ENCODE data around the gene LACTBL1.
"Not testable (repeated sequence)": the region's sequence is repeated elsewhere in the genome, so short reads cannot be mapped to it uniquely, and the experiment has no call there.

The LACTBL1 gene, protein sequence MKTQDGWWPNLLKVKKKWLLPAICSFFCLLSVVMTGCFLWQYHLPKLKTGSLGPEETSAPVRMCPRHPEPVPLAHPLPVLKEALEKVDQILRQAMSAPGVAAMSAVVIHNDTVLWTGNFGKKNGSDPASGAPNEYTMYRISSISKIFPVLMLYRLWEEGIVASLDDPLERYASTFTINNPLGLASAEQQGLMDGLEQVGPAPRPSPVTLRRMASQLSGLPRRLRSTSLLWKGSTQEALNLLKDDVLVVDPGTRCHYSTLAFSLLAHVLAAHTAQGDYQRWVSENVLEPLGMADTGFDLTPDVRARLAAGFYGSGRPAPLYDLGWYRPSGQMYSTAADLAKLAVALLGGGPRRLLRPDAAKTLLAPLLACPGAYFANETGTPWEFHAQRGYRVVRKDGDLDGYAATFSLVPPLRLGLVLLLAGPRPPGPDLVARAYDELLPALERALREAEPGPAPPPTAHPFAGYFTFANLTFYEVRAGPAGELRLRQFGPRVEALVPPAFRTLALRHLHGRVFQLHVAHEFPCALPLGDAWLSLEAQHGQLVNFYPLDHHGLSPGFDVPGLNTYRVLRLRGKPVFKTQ
- 0 reads per million in 2 experiments for total RNA-seq

DNA sequence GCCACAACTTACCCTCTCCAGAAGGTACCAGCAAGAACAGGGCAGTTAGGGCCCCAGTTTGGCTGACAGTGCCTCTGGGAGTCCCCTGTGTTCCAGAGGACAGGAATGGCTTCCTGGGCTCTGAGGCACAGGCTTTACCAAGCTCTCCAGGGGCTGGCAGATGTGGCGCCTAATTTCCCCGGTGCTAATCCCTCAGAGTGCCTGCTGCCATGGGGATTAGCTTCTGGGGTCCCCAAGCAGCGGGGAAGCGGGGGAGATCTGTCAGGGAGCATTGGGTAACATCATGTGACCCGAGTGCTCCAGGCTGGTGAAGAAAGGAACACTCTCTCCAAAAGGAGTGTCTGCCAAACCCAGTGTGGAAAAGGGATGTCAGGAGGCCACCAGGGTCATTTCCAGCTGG, at the start of gene LACTBL1:
Gene LACTBL1 (minus strand): TSS at position 107 of the 400 bp plus-strand sequence. CDS start 550 bp downstream, outside the sequence.
- DNase-seq (ENCODE audit: low read depth), result no peak

DNA sequence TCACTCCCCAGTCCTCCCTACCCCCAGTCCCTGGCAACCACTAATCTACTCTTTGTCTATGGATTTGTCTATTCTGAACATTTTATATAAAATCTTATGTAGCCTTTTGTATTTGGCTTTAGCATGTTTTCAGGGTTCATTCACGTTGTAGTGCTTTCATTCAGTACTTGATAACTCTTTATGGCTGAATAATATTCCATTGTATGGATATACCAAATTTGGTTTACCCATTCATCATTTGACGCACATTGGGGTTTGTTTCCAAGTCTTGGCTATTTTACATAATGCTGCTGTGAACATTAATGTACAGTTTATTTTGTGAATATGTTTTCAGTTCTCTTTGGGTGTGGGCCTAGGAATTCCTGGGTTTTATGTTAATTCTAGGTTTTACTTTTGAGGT, 49.2 kb upstream of the LACTBL1 start:
- no peak for DNase-seq (ENCODE audit: low read depth)

DNA sequence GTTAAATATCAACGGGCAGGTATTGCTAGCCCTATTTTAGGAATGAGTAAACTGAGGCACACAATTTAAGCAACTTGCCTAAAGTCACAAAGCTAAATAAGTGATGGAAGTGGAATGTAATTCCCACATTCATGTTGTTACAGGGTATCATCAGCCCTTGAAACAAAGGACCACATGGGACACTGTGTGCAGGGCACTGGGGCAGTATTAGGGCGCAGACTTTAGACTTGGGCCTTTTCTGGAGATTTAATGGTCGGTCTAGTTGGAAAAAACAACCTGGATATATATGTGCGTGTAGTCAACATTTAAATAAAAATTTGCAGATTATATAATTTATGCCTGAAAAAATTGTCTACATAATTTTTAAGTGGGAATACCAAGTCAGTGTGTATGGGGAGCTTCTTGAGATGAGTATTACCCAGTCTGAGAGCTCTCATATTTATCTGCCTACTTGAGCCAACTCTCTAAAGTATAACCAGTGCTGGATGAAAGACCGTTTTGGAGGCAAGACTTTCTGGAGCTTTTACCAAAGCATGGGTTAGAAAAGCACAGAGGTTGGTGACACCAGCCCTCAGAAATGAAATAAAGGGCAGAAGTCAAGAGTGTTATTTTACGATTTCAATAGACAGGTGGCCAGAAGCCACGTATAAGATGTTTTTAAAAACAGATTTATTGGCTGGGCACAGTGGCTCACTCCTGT, 48.2 kb upstream of the LACTBL1 start:
- DNase-seq (ENCODE audit: low read depth), result no peak

DNA sequence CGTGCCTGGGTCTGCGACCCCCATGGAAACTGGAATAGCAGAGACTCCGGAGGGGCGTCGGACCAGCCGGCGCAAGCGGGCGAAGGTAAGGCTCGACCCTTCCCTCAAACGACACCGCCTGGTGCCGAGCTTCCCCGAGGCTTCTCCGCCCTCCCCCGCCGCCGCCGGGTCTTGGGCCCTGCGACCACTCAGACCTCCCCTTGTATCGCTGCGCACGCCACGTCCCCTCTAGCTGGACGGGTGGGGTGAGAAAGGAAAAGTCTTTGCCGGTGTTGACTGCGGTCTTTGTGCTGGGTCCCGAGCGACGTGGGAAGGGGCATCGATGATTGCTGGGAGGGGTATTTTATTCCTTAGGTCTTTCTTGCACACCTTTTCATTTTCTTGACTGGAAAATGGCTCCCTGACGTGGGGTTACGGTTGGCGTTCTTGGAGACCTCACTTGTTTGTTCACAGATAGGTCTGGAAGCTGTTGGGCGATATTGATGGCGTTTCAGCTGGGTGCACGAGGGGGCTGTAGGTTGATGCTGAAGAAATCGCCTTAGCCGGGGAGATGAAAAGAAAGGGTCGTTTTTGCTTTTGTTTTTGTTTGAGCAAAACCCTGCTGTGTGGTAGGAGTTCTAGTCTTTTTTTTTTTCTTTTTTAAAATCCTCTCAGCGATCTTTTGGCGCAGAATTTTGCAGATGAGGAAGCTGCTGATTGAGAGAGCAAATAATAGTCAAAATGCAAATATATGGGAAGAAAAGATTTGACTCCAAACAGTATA, 47.4 kb upstream of the LACTBL1 start:
- no peak for DNase-seq (ENCODE audit: low read depth)

DNA sequence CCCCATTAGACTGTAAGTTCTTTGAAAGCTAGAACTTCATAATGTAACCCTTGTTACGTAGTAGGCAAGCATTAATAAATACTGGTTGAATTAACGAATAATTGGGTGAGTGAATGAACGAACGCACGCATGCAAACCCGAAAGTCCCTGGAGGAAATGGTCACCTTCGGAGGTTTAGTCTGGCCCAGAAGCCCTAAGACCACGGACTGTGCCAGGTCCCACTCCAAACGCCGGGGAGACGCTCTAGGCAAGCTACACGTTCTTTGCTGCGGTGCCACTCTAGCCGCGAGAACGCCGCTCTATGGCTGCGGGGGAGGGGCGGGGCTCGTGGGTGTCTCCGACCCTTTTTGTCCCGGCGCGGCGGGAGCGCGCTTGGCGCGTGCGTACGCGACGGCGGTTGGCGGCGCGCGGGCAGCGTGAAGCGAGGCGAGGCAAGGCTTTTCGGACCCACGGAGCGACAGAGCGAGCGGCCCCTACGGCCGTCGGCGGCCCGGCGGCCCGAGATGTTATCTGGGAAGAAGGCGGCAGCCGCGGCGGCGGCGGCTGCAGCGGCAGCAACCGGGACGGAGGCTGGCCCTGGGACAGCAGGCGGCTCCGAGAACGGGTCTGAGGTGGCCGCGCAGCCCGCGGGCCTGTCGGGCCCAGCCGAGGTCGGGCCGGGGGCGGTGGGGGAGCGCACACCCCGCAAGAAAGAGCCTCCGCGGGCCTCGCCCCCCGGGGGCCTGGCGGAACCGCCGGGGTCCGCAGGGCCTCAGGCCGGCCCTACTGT, 46.6 kb upstream of the LACTBL1 start, which contains the start of gene KDM1A:
Gene KDM1A (plus strand): TSS at position 375 of the 769 bp plus-strand sequence. CDS start 129 bp downstream, at position 504.
- DNase-seq (ENCODE audit: low read depth), result peak; percentile 87

DNA sequence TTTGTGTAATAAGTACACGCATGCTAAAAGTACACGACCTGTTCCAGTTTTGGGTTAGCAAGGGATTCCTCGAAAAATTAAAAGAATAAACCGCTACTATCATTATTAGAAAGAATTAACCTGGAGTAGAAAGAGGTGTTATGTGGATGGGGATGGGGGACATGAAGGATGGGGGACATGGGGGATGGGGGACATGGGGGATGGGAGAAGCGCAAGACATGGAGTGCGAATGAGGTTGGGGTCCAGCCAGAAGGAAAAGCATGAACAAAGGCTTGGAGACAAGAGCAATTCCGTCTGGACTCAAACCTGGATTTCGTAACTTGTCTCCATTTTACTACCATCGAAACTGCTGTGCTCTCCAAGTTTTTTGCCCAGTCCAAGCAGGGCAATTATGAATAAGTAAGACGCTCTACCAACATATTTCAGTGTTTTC, 46.0 kb upstream of the LACTBL1 start:
- DNase-seq (ENCODE audit: low read depth), result no peak

DNA sequence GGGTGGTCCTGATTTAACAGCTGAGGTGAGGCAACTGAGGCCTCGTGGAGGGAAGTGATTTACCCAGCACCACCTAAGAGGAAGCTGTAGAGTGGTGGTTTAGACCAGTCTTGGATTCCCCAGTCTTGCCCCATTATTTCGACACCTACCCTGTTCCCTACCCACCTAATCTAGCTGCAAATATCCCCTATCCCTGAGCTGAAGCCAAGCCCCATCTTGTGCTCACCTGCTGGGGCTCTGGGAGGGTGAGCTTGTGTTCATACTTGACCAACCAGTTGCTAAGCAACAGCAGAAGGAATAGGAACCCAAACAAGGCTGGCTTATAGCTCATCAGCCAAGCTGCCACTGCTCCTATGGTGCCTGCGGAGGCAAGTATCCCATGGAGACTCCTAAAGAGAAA, 41.0 kb upstream of the LACTBL1 start:
- DNase-seq (ENCODE audit: low read depth), result no peak

DNA sequence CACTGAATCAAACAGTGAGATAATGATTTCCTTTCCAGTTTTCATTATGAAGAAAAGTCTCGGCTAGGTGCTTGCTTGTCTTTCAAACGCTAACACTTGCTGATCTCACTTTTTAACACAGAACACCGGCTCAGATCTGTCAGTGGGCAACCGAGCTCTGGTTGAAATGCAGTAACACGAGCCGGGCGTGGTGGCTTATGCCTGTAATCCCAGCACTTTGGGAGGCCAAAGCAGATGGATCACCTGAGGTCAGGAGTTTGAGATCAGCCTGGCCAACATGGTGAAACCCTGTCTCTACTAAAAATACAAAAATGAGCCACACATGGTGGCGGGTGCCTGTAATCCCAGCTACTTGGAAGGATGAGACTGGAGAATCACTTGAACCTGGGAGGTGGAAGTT, 37.4 kb upstream of the LACTBL1 start:
- DNase-seq (ENCODE audit: low read depth), result not testable (repeated sequence)

DNA sequence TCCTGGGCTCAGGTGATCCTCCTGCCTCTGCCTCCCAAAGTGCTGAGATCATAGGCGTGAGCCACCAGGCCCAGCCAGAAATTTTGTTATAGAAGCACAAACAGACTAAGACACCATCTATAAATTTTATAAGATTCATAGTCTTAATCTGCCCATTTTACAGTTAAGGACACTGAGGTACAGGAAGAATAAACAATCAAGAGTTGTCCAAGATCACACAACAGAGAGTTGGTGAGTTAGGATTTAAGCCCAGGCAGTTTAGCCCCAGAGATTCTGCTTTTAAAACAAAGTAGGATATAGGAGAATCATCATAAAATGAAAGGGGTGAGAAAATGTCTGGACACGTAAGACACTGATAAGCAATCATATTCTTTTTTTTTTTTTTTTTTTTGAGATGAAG, 36.2 kb upstream of the LACTBL1 start:
- DNase-seq (ENCODE audit: low read depth), result no peak

DNA sequence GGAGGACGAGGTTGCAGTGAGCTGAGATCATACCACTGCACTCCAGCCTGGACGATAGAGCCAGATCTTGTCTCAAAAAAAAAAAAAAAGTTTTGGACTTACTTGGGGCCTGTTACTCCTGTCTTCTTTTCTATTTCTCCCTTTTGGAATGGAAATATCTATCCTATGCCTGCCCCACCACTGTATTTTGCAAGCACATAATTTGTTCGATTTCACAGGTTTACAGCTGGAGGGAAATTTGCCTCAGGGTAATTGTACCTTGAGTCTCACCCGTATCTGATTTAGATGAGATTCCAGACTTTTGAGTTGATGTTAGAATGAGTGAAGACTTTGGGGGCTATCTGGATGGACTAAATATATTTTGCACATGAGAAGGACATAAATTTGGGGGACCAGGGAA, 34.4 kb upstream of the LACTBL1 start:
- no peak for DNase-seq (ENCODE audit: low read depth)

DNA sequence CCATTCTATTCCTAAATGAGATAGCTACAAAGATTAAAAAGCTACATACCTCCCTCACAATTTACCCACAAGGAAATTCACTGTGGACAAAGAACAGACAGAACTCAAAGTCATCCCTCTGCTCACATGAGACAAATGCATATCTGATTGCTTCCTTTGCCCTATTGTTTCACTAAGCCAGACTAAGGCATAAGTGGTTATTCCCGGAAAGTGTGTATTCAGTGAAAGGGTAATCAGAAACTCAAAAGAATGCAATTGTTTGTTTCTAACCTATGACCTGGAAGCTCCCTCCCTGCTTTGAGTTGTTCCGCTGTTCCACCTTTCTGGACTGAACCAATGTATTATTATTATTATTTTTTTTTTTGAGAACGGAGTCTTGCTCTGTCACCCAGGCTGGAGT, 32.1 kb upstream of the LACTBL1 start:
- not testable (repeated sequence) for DNase-seq (ENCODE audit: low read depth)

DNA sequence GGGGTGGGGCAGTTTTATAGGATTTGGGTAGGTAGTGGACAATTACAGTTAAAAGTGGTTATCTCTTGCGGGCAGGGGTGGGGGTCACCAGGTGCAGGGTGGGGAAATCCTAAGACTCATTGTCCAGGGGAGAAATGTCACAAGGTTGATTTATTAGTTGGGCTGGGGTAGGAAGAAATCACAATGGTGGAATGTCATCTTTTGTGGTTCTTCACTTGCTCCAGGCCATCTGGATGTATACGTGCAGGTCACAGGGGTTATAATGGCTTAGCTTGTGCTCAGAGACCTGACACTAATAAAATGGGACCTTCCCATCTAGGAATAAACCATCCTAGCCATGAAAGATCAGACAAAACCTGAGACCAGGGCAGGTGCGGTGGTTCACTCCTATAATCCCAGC, 31.4 kb upstream of the LACTBL1 start:
- no peak for DNase-seq (ENCODE audit: low read depth)

DNA sequence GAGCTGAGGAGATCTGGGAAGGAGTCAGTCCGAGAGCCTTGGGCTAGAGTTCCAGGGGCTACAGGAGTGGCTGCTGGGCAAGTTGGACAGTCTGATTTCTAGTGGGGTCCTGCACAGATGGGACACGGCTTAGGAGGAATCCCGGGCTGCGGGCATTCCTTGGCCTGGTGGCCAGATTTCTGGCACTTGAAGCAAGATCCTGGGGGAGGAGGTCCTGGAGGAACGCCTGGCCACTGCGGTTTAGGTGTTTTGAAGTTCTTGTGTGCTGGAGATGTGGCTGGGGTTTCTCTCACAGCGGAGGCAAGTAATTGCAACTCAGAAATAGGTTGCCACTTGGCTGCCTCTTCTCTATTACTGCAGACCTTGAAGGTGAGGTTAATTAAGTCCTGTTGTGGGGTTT, 29.6 kb upstream of the LACTBL1 start:
- not testable (repeated sequence) for DNase-seq (ENCODE audit: low read depth)

DNA sequence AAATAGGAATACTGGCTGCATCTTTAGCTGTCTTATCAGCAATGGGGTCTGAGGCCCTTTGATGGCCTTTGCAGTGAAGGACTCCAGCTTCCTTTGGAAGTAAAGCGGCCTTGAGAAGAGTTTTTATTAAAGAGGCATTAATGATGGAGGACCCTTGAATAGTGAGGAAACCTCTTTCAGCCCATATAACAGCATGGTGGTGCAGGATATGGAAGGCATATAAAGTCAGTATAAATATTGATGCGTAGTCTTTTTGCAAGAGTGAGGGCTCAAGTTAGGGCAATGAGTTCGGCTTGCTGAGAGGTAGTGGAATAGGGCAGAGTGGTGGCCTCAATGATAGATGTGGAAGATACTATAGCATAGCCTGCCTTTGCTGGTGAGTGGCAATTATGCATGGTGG, 27.5 kb upstream of the LACTBL1 start:
- not testable (repeated sequence) for DNase-seq (ENCODE audit: low read depth)

DNA sequence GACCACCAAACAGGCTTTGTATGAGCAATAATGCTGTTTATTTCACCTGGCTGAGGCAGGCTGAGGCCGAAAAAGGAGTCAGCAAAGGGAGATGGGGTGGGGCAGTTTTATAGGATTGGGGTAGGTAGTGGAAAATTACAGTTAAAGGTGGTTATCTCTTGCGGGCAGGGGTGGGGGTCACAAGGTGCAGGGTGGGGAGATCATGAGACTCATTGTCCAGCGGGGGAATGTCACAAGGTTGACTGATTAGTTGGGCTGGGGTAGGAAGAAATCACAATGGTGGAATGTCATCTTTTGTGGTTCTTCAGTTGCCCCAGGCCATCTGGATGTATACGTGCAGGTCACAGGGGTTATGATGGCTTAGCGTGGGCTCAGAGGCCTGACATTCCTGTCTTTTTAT, 24.9 kb upstream of the LACTBL1 start:
- DNase-seq (ENCODE audit: low read depth), result not testable (repeated sequence)

DNA sequence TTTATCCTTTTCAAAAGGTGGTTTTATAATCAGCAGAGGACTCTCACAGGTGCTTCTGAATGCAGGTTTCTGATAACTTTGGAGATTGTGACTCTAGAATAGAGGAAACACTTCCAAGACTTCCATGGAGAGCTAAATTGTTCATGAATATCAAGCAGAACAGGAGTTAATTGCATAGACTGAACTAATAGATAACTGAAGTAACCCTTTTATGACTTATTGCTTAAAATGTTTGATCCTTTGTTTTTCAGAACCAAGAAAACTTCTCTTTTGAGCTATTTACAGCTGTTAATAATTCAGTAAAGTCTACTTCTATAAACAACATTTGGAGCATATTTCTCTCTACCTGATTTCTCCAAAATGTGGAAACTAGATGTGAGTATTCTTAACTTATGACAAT, 23.1 kb upstream of the LACTBL1 start:
- DNase-seq (ENCODE audit: low read depth), result no peak

DNA sequence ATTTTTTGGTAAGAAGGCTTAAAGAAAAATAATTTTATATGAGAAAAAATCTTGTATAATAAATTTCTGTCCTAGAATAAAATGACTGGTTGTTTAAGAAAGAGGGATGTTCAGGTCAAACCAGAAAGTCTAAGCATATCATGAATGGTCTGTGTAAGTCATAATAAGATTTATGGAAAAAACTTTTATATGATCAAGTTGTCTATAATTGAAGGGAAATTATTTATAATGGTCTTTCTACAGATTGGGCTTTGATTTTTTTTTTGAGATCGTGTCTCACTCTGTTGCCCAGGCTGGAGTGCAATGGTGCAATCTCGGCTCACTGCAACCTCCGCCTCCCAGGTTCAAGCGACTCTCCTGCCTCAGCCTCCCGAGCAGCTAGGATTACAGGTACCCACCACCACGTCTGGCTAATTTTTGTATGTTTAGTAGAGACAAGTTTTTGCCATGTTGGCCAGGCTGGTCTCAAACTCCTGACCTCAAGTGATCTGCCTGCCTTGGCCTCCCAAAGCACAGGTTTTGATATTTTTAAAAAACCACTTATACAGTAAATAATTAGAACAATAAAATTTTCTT, 20.6 kb upstream of the LACTBL1 start:
- not testable (repeated sequence) for DNase-seq (ENCODE audit: low read depth)

DNA sequence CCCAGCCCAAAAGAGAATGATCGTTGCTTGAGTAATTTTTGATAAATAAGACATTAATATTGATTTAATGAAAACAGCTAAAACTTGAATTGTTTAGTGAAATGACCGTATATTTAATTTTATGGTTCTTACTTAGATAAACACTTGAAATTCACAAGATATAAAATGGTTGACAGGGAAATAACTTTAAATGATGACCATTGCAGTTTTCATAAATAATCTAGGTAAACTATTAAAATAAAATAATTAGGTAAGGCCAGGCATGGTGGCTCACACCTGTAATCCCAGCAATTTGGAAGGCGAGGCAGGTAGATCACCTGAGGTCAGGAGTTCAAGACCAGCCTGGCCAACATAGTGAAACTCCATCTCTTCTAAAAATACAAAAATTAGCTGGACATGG, 19.7 kb upstream of the LACTBL1 start:
- not testable (repeated sequence) for DNase-seq (ENCODE audit: low read depth)

DNA sequence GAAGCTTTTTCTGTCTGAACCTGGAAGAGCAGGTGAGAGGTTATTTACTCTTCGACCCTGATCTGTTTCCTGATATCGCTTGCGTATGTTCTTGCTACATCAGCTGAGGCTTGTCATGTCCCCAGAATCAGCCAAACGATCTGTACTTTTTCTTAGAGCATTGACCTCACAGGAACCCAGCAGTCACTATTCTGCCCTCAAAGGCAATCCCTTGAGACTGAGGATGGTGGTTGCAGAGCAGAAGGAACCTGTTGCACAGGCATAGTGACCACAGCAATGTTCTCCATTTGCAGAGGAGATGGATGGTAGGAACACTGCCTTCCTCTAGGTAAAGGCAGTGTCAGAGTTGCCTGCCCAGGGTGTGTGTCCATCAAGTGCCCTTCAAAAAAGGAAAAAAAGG, 11.3 kb upstream of the LACTBL1 start:
- no peak for DNase-seq (ENCODE audit: low read depth)

DNA sequence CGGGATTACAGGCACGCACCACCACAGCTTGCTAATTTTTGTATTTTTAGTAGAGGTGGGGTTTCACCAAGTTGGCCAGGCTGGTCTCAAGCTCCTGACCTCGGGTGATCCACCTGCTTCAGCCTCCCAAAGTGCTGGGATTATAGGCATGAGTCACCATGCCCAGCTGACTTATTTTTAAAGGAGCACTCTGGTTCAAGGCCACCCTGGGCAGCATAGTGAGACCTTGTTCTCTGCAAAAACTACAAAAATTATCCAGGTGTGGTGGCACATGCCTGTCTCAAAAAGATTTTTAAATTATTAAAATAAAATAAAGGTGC, 7.8 kb upstream of the LACTBL1 start:
- DNase-seq (ENCODE audit: low read depth), result not testable (repeated sequence)

DNA sequence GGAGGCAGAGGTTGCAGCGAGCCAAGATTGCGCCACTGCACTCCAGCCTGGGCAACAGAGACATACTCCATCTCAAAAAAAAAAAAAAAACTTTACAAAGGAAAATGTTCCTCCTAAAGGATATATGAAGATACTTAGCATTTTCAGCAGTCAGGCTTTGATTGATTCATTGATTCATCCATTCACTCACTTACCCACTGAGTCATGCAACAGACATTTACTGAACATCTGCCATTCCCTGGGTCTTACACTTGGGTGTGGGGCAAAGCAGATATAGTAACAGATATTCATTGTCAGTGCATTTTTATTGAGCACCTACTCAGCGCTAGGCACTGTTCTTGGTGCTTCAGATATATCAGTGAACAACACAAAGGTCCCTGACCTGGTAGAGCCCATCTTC, 5.6 kb upstream of the LACTBL1 start:
- DNase-seq (ENCODE audit: low read depth), result no peak

Data from T follicular helper cell (primary cell).